Cardiac fibroblast (primary cell): Measurements from ENCODE around the gene TMEM184C.
A peak's percentile ranks its signal among the peaks of the same experiment; 100 is the strongest.

Experiments used
- DNase-seq, 2 donors: peaks; one replicate each; pipeline versions ENCODE4 v3.0.0 to v3.0.0-alpha.2; 2010; ENCODE audit warnings: low read depth in 2 of 2
- H3K4me3 ChIP-seq, 2 donors: replicated peaks in 1 of 2; 1 replicate in 1 of 2; 2 replicates in 1 of 2; pipeline ENCODE4 v1.5.1; 2011; ENCODE audit warnings: low read depth in 2 of 2, low read length in 2 of 2, mild to moderate bottlenecking in 2 of 2, moderate library complexity in 1 of 2
- TF ChIP-seq, protein P1 (sequence below): IDR thresholded peaks from one replicate; pipeline ENCODE4 v1.5.1; 2011; ENCODE audit warnings: low read depth, mild to moderate bottlenecking, low read length, inconsistent platforms

TMEM184C gene

DNA sequence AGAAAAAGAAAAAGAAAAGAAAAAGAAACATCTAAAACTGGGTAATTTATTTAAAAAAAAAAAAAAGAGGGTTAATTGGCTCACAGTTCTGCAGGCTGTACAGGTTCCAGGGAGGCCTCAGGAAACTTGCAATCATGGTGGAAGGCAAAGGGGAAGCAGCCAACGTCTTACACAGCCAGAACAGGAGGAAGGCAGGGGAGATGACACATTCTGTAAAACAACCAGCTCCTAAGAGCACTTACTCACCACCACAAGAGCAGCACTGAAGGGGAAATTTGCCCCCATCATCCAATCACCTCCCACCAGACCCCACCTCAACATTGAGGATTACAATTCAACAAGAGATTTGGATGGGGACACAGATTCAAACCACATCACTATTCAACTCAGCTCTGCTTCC, 36.8 kb upstream of the TMEM184C start:
- DNase-seq, result peak in 1 of 2 donors; percentile 77
- TF ChIP-seq, protein P1, sequence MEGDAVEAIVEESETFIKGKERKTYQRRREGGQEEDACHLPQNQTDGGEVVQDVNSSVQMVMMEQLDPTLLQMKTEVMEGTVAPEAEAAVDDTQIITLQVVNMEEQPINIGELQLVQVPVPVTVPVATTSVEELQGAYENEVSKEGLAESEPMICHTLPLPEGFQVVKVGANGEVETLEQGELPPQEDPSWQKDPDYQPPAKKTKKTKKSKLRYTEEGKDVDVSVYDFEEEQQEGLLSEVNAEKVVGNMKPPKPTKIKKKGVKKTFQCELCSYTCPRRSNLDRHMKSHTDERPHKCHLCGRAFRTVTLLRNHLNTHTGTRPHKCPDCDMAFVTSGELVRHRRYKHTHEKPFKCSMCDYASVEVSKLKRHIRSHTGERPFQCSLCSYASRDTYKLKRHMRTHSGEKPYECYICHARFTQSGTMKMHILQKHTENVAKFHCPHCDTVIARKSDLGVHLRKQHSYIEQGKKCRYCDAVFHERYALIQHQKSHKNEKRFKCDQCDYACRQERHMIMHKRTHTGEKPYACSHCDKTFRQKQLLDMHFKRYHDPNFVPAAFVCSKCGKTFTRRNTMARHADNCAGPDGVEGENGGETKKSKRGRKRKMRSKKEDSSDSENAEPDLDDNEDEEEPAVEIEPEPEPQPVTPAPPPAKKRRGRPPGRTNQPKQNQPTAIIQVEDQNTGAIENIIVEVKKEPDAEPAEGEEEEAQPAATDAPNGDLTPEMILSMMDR, result no peak

DNA sequence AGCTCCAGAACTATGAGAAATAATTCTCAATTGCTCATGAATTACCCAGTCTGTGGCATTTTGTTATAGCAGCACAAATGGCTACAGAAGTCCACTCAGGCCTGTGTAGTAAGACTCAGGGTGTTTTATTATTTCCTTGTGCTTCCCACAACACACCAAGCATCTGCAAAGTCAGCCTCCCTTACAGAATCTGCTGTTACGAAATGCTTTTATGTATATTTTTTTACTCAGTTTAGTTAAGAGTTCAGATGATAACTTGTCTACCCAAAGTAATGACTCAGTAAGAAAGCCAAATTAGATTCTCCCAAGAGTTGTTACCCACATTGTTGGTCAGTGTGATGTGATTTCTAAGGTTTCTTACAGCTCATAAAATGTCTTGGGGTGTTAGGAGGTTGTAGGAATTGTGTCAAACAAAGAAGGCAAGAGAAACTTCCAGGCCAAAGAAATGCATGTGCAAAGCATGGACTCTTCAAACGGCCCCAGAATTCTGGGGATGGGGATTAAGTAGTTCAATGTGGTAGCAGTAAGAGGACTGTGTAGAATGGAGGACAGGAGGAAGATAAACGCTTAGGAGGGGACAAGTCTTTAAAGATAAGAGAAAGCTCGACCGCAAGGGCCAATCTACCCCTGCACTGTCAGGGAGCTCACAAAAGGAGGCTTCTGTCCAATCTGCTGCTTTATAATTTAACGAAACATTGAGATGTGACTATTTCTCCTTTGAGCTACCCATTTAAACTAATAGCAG, 35.4 kb upstream of the TMEM184C start:
- DNase-seq, result peak; percentile 51 to 78
- TF ChIP-seq, protein P1, result no peak
- H3K4me3 ChIP-seq, result no peak overlapping the region

More for the DNA sequence above, 36.8 kb upstream of the TMEM184C start:
- H3K4me3 ChIP-seq, result no peak overlapping the region

DNA sequence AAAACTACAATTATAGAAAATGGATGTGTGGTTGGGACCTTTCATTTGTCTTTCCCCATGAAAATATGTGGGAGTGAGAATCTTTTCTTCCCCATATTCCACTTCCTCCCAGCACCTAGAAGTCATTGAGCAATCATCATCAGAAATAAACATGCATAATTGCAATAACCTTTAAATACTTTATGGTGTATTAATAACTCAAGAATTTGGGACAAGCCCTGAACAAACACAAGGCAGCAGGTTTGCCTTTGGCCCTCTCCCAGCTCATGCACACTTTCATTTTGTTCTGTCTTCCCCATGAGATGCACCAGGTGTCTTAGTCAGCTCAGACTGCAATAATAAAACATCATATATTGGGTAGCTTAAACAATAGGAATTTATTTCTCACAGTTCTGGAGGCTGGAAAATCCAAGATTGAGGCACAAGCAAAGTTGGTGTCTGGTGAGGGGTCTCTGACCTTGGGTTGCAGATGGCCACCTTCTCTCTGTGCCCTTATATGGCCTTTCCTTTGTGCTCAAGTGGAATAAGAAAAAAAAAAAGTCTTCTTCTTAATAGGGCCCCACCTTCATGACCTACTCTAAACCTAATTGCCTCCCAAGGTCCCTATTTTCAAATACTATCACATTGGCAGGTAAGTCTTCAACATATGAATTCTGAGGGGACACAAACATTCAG, 34.7 kb upstream of the TMEM184C start:
- peak; percentile 29 to 86 for DNase-seq
- TF ChIP-seq, protein P1, result no peak
- H3K4me3 ChIP-seq, result no peak overlapping the region

DNA sequence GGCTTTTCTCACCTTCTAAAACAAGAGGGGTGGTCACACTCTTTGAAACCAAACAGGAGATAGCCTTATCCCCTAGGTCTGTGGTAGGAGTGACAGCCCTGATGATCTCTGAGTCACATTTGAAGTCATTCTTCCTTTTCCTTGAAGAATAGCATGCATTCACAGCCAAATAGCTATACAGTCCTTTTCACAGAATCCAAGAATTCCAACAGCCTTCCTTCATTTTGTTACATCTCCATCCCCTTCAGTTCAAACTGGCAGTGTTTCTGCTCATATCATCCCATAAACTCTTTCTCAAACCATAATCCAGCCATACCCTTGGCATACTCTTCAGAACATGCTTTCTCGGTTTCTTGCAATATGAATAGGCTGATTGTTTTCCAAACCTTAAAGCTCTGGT, 33.3 kb upstream of the TMEM184C start:
- TF ChIP-seq, protein P1, result no peak
- H3K4me3 ChIP-seq, result no peak overlapping the region
- DNase-seq, result no peak

DNA sequence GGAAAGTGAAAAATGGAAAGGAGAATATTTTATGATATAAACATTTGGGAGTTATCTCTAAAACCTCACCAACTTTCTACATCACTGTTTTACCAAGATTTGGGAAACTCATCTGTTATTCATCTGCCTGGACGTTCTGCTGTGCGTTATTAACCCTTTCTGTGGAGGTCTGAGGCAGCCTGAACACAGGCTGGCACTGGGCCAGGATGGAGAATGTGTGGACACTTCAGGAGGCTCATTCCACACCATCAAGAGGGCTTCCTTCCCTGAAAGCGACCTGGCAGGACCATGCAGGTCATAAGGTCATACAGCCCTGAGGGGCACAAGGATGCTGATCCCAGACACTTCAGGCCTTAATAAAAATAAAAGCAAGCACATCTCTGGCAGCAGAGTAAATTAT, 31.2 kb upstream of the TMEM184C start:
- no peak overlapping the region for H3K4me3 ChIP-seq
- DNase-seq, result no peak
- TF ChIP-seq, protein P1, result no peak

DNA sequence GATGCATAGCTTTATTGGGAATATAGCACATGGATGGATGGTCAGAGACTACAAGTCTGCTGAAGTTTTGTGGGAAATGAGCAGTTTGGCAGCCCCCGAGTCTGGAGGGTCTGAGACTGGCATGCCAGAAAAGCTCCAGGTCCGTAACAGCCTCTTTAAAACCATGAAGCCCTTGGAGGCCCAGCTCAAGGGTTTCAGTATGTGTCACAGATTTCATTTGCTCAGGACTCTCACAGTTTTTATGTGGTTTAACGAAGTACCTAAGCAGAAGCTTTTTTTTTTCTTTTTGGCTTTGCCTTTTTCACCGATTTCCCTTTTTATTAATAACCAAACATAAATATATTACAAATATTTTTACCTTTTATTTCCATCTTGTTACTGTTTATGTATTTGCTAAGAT, 30.6 kb upstream of the TMEM184C start:
- no peak for DNase-seq
- TF ChIP-seq, protein P1, result no peak
- no peak overlapping the region for H3K4me3 ChIP-seq
